ENCODE data around the gene TMEM39A.

Gene TMEM39A

DNA sequence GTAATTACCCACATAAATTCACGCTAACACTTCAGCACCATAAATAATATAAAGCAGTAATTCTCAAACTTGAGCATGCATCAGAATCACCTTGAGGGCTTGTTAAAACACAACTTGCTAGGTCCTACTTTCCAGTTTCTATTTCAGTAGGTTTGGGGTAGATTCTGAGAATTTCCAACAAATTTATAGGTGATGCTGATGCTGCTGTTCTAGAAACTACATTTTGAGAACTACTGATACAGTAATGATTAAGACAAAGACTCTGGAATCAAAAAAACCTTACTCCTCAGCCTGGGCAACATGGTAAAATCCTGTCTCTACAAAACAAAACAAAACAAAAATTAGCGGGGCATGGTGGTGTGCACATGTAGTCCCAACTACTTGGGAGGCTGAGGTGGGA lies 18.8 kb downstream of the TMEM39A start:
- DNase-seq: no peak

DNA sequence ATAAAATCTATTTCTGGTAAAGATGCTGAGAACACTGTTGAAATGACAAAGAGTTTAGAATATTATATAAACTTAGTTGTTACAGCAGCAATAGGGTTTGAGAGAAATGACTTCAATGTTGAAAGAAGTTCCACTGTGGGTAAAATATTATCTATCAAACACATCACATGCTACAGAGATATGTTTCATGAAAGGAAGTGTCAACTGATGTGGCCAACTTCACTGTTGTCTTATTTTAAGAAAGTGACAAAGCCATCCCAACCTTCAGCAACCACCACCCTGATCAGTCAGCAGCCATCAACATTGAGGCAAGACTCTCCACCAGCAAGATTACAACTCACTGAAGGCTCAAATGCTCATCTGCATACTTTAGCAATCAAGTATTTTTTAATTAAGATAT lies 20.2 kb downstream of the TMEM39A start:
- DNase-seq: no peak

- no peak for DNase-seq
These were observed 25.6 kb downstream of the TMEM39A start for GRCh38 chr3:119437691-119438258.

GRCh38 chr3:119436977-119437376 lies 26.4 kb downstream of the TMEM39A start:
- no peak for DNase-seq

DNA sequence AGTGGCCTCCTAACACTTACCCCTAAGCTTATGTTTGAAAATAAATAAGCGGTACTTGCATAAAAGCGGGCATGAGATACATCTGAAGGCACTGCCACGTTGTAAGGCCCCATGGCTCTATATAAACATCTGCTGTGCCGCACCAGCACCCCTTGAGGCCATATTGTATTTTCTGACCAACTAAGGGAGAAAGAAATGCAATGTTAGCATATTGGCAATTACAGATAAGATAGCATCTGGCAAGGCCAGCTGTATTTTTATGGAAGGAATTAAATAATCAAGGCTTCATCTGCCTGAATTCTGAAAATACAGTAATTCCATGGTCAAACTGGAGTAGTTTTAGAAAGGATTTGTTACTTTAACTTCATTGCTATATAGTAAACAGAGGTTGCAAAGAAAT lies 28.7 kb downstream of the TMEM39A start:
- no peak for DNase-seq

- no peak for DNase-seq
These were observed 29.6 kb downstream of the TMEM39A start for GRCh38 chr3:119433613-119434325.

GRCh38 chr3:119428538-119428937 lies 34.9 kb downstream of the TMEM39A start:
- DNase-seq: no peak

DNA sequence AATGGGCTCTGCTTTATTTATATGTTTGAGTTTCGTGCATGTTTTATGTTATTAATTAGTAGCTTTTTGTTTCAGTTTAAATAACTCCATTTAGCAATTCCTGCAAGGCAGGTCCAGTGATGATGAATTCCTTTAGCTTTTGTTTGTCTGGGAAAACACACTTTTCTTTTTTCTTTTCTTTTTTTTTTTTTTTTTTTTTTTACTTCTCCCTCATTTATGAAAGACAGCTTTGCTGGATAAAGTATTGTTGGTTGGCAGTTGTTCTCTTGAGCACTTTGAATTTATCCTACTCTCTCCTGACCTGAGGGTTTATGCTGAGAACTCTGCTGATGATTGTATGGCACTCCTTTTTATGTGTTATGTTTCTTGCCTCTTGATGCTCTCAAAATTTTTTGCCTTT lies 35.7 kb downstream of the TMEM39A start:
- no peak for DNase-seq

GRCh38 chr3:119420196-119420595 lies 43.2 kb downstream of the TMEM39A start:
- no peak for DNase-seq

DNA sequence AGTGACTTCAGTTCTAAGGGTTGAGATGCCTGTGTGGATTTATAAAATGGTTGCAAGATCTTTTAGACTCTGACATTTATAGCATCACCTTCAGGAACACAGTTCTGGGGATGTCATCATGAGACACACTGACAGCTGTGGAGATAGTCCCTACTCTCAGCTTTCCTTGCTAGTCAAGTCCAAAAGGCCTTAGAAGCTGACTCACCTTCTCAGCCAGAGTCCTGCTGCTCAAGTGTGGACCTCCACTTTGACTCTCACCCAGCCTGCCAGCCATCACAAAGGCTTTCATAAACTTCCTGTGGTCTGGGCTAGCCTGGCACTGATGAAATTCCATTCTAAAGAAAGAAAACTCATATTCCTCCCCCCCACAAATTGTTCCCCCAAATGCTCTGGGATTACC lies 44.8 kb downstream of the TMEM39A start:
- DNase-seq: no peak

GRCh38 chr3:119417771-119418512 lies 45.5 kb downstream of the TMEM39A start:
- no peak for DNase-seq

DNA sequence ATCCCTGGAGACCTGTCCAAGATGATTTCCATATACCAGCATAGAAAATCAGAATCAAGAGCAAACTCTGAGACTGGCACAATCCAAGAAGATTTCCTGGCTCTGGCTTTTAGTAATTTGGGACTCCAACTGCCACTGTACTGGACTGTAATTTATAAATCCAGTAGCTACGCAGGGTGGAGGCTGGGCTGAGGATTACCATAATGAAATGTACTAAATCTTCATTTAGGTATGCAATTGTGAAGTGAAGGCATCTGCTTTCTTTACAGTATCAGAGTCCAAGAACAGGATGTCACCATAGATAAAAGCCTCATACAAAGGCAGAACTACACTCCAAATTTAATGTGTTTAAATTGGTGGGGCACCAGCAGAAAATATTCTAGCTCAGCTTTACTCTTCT lies 46.5 kb downstream of the TMEM39A start:
- no peak for DNase-seq

DNA sequence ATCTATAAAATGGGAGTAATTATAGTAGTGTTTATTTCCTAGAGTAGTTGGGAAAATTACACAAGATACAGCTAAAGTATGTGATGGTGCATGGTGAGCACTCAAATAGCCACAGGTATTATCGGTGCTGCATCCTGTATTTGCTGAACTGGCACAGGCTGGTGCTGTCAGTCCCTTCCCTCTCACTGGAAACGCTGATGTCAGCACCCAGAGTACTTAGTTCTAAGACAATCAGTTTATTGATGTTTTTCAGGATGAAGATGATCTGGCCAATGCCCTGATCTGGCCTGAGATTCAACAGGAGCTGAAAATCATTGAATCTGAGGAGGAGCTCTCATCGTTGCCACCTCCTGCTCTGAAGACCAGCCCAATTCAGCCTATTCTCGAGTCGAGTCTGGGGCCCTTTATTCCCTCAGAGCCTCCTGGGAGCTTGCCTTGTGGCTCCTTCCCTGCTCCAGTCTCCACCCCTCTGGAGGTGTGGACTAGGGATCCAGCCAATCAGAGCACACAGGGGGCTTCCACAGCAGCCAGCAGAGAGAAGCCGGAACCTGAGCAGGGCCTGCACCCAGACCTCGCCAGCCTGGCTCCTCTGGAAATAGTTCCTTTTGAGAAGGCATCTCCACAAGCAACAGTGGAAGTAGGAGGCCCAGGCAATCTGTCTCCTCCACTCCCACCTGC lies 49.7 kb downstream of the TMEM39A start:
- no peak for DNase-seq

- no peak for DNase-seq
These were observed 53.6 kb downstream of the TMEM39A start for GRCh38 chr3:119409844-119410243.

- DNase-seq: no peak
These were observed 55.0 kb downstream of the TMEM39A start for GRCh38 chr3:119408243-119408950.

DNA sequence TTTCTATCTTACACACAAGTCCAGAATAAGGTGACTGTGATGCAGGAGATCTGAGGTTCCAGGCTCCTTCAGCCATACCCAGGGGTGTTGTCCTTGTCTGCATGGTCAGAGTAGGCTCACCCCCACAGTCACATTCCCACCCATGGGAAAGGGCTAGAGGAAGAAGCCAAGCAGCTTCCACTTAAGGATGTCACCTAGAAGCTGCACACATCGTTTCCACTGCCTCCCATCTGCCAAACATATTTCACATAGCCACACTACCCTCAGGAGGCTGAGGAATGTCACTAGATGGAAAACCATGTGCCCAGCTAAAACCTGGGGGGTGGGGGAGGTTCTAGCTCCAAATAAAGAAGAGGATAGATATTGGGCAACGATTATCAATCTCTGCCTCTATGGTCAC lies 58.1 kb downstream of the TMEM39A start:
- DNase-seq: no peak

- no peak for DNase-seq
These were observed 60.2 kb downstream of the TMEM39A start for GRCh38 chr3:119403201-119403600.

- no peak for DNase-seq
These were observed 60.6 kb downstream of the TMEM39A start for GRCh38 chr3:119402791-119403190.

DNA sequence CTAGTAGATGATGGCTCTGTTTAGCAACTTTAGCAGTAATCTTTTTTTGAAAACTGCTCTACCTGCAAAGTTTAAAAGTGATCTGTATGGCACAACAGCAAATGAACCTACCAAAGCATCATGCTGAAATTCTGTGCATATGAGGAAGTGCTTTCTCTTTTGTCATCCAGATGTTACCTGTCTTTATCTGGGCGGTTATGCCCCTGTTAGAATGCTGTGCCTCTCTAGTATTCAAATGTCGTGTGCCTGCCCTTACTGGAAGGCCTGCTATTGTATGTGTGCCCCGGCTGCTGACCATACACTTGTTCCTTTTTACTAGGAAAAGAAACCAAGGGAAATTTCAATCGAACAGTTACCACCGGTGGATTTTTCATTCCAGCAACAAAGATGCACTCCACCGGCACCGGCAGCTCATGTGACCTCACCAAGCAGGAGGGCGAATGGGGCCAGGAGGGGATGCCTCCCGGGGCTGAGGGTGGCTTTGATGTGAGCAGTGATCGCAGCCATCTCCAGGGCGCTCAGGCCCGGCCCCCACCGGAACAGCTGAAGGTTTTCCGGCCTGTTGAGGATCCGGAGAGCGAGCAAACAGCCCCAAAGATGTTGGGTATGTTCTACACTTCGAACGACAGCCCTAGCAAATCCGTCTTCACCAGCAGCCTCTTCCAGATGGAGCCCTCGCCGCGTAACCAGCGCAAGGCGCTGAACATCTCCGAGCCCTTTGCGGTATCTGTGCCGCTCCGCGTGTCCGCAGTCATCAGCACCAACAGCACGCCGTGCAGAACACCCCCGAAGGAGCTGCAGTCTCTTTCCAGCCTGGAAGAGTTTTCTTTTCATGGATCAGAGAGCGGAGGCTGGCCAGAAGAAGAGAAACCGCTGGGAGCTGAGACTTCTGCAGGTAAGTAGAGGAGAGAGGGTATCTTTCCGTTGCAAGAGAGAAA lies 61.6 kb downstream of the TMEM39A start:
- no peak for DNase-seq

DNA sequence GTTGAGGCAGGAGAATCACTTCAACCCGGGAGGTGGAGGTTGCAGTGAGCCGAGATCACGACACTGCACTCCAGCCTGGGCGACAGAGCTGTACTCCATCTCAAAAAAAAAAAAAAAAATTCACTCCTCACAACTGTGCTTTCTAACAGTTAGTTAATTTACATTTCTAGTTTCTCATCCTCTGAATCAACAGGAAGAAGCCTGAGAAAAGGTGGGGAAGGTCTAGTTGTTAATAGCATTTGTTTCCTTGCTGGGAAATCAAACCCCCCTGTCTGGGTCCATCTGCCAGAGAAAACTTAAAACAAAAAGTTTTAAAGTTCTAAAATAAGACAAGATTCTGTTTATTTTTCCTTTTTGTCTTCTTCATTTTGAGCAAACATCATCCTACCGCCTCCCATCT lies 62.3 kb downstream of the TMEM39A start:
- DNase-seq: no peak

- DNase-seq: no peak
These were observed 62.9 kb downstream of the TMEM39A start for GRCh38 chr3:119400466-119400865.

DNA sequence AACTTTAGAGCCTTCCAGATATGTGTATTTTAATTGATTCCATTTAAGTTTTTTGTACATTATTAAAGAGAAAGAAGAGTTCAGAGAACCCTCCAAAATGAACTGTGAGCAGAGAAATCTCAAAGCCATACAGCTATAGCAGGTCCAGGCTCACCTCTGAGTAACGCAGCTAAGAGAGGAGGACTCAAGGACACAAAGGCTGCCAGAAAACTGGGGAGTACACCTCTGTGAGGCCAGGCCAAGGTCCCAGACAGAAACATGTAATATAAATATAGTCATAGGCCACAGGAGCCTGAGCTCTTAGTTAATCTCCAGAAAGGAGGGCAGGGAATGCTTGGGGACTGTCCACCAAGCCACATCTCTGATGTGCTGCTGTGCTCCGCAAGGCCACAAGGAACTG lies 66.5 kb downstream of the TMEM39A start:
- DNase-seq: no peak

All from cerebellar nuclear complex (tissue), 1 donor.